ENCODE results near the gene TNC. TPM values are rescaled to one million over a fixed set of nuclear protein-coding genes. Genes with fewer than 3 reads are reported as not detected.
"Not testable (repeated sequence)": the region's sequence is repeated elsewhere in the genome, so short reads cannot be mapped to it uniquely, and the experiment has no call there.

The TNC gene
- total RNA-seq, 4 donors from 2014 or later, result 59.2 to 154 (median 99.3) TPM

GRCh38 chr9:115134941-115135340, 17.0 kb upstream of the TNC start:
- Histone ChIP-seq H3K36me3 (no peaks in the 10 kb centered on the region), H3K27ac (no peak overlapping the region), H3K4me1 (peaks cover 0 to 6% (median 0%) of the 10 kb centered on the region in 4 donors), H3K4me3 (no peak overlapping the region), H3K9me3 (no peaks in the 10 kb centered on the region), H3K27me3 (no peaks in the 10 kb centered on the region)
- TF ChIP-seq EP300 (IDR thresholded peaks at IDR 0.05), result no peak
- TF ChIP-seq POLR2A (IDR thresholded peaks at IDR 0.05), result no peak
- TF ChIP-seq, protein P1, sequence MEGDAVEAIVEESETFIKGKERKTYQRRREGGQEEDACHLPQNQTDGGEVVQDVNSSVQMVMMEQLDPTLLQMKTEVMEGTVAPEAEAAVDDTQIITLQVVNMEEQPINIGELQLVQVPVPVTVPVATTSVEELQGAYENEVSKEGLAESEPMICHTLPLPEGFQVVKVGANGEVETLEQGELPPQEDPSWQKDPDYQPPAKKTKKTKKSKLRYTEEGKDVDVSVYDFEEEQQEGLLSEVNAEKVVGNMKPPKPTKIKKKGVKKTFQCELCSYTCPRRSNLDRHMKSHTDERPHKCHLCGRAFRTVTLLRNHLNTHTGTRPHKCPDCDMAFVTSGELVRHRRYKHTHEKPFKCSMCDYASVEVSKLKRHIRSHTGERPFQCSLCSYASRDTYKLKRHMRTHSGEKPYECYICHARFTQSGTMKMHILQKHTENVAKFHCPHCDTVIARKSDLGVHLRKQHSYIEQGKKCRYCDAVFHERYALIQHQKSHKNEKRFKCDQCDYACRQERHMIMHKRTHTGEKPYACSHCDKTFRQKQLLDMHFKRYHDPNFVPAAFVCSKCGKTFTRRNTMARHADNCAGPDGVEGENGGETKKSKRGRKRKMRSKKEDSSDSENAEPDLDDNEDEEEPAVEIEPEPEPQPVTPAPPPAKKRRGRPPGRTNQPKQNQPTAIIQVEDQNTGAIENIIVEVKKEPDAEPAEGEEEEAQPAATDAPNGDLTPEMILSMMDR (IDR thresholded peaks at IDR 0.05), result no peak
- WGBS, 2 donors, result 71 to 76% methylated on average over 4 of the region's 4 CpGs
- DNase-seq (ENCODE audit: low spot score in 2 of 2), result no peak

- DNase-seq (ENCODE audit: low spot score in 2 of 2), result no peak
- H3K9me3 ChIP-seq, result no peaks in the 10 kb centered on the region
- H3K4me1 ChIP-seq, result peaks cover 0 to 6% (median 0%) of the 10 kb centered on the region in 4 donors
- no peak for TF ChIP-seq POLR2A (IDR thresholded peaks at IDR 0.05)
- TF ChIP-seq EP300 (IDR thresholded peaks at IDR 0.05), result no peak
- TF ChIP-seq, protein P1 (IDR thresholded peaks at IDR 0.05), result no peak
- 65 to 86% methylated on average over 2 of the region's 2 CpGs for WGBS, 2 donors
- no peaks in the 10 kb centered on the region for H3K27me3 ChIP-seq
- no peaks in the 10 kb centered on the region for H3K36me3 ChIP-seq
- no peak overlapping the region for H3K4me3 ChIP-seq
- no peak overlapping the region for H3K27ac ChIP-seq
Observed at GRCh38 chr9:115133649-115134048, 15.7 kb upstream of the TNC start.

GRCh38 chr9:115132648-115133047, 14.7 kb upstream of the TNC start:
- Histone ChIP-seq H3K4me1 (peaks cover 0 to 6% (median 0%) of the 10 kb centered on the region in 4 donors), H3K27me3 (no peaks in the 10 kb centered on the region), H3K36me3 (no peaks in the 10 kb centered on the region), H3K27ac (no peak overlapping the region), H3K9me3 (no peaks in the 10 kb centered on the region), H3K4me3 (no peak overlapping the region)
- no peak for DNase-seq (ENCODE audit: low spot score in 2 of 2)
- no peak for TF ChIP-seq EP300 (IDR thresholded peaks at IDR 0.05)
- TF ChIP-seq, protein P1 (IDR thresholded peaks at IDR 0.05), result no peak
- no peak for TF ChIP-seq POLR2A (IDR thresholded peaks at IDR 0.05)
- WGBS, 2 donors, result 61 to 77% methylated on average over 12 of the region's 12 CpGs

DNA sequence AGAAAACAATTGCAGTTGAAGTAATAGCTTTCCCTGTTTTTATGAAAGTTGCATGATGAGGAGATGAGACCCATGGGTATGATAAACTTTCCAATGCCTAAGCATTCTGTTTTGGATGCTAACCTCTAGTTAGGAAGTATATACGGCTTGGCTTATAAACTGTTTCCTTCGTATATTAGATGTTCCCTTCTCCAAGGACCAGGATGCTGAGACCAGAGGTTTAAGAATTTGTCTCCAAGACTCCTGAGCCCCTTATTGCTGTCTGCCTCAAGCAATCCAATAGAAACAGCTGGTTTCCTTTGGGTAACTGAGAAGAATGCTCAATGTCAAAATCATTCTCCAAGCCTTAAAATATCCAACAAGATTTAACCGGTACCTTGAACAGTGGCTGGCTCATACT, 12.2 kb upstream of the TNC start:
- WGBS, 2 donors, result 75 to 80% methylated on average over 3 of the region's 3 CpGs
- H3K4me1 ChIP-seq, result no peaks in the 10 kb centered on the region
- DNase-seq (ENCODE audit: low spot score in 2 of 2), result no peak
- H3K9me3 ChIP-seq, result peaks cover 0 to 6% (median 0%) of the 10 kb centered on the region in 4 donors
- no peaks in the 10 kb centered on the region for H3K36me3 ChIP-seq
- H3K4me3 ChIP-seq, result no peak overlapping the region
- H3K27ac ChIP-seq, result no peak overlapping the region
- H3K27me3 ChIP-seq, result no peaks in the 10 kb centered on the region
- TF ChIP-seq EP300 (IDR thresholded peaks at IDR 0.05), result no peak
- TF ChIP-seq, protein P1 (IDR thresholded peaks at IDR 0.05), result no peak
- no peak for TF ChIP-seq POLR2A (IDR thresholded peaks at IDR 0.05)

DNA sequence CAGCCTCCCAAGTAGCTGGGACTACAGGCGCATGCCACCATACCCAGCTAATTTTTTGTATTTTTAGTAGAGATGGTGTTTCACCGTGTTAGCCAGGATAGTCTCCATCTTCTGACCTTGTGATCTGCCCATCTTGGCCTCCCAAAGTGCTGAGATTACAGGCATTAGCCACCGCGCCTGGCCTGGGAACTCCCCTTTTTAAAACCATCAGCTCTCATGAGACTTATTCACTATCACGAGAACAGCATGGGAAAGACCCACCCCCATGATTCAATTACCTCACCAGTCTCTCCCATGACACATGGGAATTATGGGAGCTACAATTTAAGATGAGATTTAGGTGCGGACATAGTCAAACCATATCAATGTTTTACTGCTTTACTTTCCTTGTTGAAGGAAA, 10.8 kb upstream of the TNC start:
- not testable (repeated sequence) for H3K27me3 ChIP-seq; H3K4me3 ChIP-seq; H3K4me1 ChIP-seq; H3K36me3 ChIP-seq; H3K27ac ChIP-seq; DNase-seq (ENCODE audit: low spot score in 2 of 2); H3K9me3 ChIP-seq
- WGBS, 2 donors, result 91 to 93% methylated on average over 6 of the region's 6 CpGs
